NCI-H2196 (cell line): ENCODE results near the gene RFFL.
A peak's percentile ranks its signal among the peaks of the same experiment; 100 is the strongest.
"Not testable (repeated sequence)": the region's sequence is repeated elsewhere in the genome, so short reads cannot be mapped to it uniquely, and the experiment has no call there.

ENCODE experiments used
- DNase-seq: peaks from one replicate; lab custom pipeline; 2025; ENCODE audit not compliant: unreplicated experiment; lab: John Stamatoyannopoulos, UW

Gene RFFL, protein sequence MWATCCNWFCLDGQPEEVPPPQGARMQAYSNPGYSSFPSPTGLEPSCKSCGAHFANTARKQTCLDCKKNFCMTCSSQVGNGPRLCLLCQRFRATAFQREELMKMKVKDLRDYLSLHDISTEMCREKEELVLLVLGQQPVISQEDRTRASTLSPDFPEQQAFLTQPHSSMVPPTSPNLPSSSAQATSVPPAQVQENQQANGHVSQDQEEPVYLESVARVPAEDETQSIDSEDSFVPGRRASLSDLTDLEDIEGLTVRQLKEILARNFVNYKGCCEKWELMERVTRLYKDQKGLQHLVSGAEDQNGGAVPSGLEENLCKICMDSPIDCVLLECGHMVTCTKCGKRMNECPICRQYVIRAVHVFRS

DNA sequence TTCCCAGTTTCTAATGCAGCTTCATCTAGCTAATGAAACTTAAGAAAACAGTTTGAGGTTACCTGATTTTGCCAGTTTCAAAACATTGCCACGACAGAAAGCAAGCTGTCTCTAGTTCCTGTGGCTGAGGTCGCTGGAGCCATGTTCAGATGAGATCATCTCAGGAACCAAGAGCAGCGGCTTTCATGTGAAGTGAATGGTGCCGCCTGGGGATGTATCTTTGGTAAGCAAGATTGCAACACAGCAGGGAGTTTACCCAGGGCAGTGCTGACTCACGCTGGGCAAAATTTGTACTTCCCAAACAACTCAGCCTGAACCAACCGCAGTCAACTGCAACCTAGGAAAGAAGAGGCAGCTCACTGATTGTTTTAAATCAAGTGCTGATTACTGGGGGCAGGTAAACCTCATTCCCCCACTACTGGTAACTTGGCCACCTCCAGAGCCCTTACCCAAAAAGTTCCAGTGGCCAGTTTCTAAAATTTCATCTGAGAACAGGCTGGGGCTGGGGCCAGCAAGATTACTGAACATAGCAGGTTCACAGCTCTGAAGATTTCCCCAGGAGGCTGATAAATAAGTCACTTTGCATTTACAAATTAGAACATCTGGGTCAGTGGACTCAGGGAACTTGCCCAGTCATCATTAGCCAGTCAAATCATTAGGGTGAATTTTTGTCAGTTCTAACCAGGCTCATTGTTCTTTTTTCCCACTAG, at the start of gene RFFL:
TSS of gene RFFL (minus strand) at position 194 of the 710 bp plus-strand sequence. CDS start 37,154 bp downstream, outside the sequence.
- peak; percentile 70 for DNase-seq

DNA sequence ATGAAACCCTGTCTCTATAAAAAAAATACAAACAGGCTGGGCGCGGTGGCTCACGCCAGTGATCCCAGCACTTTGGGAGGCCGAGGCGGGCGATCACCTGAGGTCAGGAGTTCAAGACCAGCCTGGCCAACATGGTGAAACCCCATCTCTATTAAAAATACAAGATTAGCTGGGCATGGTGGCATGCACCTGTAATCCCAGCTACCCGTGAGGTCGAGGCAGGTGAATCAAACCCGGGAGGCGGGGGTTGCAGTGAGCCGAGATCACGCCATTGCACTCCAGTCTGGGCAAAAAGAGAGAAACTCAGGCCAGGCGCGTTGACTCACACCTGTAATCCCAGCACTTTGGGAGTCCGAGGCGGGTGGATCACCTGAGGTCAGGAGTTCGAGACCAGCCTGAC, 47.3 kb upstream of the RFFL start:
- not testable (repeated sequence) for DNase-seq

DNA sequence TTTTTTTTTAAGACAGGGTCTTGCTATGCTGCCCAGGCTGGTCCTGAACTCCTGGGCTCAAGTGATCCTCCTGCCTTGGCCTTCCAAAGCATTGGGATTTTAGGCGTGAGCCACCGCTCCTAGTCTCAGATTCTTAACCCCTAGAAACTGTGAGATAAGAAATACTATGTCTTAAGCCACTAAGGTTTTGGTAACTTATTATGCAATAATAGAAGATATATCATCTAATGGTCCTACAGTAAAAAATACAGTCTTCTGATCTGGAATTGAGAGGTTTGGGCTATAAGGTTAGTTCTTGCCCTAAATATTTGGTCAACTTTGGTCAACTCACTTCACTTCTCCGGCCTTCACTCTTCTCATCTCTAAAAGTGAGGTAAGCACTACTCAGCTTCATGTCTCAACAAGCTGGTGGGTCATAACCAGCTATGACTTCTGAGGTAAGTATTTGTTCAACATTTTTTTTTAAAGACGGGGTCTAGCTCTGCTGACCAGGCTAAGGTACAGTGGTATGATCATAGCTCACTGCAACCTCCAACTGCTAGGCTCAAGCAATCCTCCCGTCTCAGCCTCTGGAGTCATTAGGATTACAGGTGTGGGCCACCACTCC, 41.4 kb upstream of the RFFL start:
- no peak for DNase-seq

DNA sequence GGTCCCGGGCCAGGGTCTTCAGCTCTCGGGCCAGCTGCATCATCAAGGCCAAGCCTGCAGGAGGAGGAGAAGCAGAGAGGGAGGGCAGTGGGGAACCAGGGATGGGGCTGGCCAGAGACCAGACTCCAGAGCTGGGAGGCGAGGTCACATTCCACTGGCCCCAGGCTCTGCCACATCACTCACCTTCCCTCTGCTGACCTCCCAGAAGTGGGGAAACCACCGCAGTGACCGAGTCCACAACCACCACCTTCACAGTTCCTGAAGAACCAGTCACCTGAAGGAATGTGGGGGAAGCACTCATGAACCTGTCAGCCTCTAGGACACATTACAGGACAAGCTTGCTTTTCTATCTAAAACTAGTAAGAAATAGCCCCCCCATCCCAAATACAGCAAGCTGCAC, 39.8 kb upstream of the RFFL start:
- DNase-seq, result no peak

DNA sequence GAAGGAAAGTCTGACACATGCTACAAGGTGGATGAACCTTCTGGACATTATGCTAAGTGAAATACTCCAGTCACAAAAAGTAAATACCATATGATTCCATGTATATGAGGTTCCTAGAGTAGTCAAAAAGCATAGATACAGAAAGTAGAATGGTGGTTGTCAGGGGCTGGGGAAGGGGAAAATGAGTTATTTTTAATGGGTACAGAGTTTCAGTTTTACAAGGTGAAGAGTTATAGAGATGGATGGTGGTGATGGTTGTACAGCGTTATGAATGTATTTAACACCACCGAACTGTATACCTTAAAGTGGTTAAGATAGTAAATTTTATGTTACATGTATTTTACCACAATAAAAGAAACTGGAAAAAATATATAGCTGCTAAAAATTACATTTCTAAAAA, 38.2 kb upstream of the RFFL start:
- no peak for DNase-seq

DNA sequence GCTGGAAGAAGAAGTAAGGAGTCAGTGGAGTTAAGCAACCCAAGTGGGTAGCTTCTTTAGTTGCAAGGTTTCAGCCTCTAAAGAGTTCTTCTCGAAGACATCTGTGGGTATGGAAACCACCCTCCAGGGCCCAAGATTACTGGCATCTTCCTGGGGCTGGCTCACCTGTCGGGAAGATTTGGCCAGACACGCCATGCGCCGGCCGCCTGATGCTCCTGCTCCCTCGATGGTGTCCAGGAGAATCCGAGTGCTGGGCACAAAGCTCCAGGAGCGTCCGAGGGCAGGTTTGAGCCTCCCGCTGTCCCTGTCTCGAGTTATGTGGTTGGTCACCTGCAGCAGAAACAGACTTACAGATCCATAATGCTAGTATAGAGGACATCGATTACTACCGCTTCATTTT, 37.5 kb upstream of the RFFL start:
- no peak for DNase-seq

DNA sequence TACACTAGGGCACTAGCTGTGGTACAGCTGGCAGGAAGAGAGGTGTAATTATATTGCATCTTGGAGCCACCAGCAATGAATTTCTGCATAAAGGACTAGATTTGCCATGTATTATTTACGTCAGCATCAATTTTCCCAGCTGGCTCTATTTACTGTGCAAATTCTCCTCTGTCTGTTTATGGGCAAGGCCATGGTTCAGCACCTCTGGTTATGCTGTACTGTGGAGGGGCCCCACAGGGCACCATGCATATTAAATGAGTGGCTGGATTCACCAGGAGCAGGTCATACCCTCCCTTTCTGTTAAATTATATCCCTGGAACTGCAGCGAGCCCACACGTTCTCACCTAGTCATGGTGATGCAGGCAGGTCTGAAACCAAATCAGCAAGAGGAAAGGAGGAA, 36.4 kb upstream of the RFFL start:
- DNase-seq, result no peak

DNA sequence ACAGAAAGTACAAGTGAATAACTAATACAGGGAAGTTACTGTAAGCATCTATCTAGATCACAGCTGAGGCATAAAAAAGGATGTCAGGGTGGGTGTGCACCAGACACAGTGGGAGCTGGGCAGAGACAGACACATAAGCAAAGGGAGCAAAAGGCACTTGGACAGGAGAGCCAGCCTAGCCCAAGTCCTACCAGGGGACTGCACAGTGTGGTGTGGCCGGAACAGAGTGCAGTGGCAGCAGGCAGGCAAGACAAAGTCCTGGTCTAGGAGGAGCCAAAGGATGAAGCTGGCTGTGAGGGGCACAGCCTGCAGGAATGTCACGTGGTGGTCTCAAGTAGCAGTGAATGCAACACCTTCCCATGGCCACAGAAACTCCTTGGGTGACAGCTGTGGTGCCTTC, 34.3 kb upstream of the RFFL start:
- DNase-seq, result no peak

DNA sequence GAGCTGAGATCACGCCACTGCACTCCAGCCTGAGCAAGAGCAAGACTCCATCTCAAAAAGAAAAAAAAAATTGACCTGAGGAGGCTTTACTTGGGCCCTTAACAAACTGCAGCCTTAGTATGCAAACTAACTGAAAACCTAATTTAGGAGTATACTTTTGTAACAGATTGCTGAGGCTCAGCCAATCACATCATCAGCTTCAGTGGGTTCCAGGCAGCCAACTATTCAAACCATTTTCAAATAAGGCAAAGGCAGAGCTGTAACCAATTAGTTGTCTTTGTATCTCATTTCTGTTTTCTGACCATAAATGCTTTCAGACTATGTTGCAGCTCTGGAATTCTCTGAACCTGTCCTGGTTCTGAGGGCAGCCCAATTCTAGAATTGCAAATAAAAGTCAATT, 32.2 kb upstream of the RFFL start:
- DNase-seq, result no peak

DNA sequence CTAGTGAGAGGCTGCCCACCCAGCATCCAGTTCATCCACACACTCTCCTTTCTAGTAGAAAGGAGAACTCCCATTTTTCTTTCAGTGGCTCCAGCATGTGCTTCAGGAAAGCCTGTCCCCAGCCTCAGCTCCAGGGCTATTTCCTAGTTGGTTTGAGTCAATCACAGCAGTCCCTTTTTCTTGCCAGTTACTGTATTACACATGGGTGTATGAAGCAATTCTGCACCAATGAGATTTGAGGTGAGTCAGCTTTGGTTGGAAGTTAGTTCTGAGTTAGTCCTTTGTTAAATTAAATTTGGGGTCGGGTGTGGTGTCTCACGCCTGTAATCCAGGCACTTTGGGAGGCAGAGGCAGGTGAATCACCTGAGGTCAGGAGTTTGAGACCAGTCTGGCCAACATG, 31.4 kb upstream of the RFFL start:
- DNase-seq, result no peak

DNA sequence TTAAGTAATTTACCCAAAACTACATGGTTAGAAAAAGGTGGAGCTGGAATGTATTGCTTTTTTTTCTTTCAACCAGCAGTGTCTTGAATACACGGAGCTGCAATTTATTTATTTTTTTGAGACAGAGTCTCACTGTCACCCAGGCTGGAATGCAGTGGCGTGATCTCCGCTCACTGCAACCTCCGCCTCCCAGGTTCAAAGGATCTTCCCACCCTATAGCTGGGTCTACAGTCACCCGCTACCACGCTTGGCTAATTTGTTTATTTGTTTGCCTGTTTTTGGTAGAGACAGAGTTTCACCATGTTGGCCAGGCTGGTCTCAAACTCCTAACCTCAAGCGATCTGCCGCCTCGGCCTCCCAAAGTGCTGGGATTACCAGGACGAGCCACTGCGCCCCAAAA, 27.2 kb upstream of the RFFL start:
- DNase-seq, result not testable (repeated sequence)

DNA sequence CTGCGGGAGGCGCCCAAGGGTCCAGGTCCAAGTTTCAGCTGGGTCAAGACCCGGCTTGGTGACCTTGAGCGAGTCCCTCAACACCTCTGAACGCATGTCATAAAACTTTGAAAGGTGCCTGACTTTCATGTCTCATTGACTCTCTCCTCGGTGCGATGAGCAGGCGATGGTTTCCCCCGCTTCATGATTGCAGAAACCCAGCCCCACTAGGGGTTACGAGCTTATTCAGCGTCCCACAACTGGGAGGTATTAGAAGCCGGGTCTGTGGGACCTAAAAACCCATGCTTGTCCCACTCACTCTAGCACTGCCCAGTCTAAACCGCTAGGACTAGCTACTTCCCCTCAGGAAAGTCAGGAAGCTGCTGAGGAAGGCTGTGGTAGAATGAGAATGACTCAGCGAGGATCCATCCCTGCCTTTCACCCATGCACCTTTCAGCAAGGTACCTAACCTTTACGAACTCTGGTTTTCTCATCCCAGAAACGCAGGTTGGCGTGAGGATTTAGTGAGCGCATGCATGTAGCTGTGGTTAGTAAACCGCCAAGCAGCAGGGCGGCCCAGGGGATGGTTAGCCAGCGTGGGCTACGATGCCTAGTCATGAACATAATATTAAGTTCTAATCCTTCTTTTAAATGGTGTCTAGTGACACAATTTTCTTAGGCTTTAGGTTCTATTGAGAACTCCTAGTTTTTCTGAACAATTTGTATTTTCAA, 26.2 kb upstream of the RFFL start:
- no peak for DNase-seq

DNA sequence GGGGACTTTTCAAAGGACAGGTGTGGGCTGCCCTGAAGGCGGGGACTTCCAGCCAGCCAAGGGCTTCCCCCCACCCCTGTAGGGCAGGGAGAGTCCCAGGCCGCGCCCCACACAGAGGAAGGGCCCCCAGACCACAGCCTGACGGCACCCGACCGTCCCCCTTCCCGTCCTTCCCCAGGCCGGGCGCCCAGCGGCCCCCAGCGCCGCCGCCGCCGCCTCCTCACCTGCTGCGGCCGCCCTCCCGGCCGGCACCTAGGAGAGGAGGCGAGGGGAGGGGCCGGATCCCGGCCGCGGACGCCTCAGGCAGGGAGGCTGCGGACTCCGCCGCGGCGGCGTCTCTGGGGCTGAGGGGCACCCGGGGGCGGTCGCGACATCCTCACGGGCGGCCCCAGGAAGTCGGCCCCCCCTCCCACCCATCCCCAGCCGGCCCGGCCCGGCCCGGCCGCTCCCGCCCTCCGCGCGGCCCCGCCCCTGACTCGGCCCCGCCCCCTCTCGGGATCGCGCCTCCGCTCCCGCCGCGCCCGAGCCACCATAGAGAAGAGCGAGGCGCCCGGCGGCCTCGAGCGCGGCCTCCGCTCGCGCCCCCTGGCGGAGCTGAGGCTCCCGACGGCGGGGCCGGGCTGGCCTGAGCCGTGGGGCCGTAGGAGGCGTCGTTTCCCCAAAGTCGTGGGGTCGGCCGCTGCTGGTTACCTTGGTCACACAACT, 25.5 kb upstream of the RFFL start:
- peak; percentile 66 for DNase-seq

DNA sequence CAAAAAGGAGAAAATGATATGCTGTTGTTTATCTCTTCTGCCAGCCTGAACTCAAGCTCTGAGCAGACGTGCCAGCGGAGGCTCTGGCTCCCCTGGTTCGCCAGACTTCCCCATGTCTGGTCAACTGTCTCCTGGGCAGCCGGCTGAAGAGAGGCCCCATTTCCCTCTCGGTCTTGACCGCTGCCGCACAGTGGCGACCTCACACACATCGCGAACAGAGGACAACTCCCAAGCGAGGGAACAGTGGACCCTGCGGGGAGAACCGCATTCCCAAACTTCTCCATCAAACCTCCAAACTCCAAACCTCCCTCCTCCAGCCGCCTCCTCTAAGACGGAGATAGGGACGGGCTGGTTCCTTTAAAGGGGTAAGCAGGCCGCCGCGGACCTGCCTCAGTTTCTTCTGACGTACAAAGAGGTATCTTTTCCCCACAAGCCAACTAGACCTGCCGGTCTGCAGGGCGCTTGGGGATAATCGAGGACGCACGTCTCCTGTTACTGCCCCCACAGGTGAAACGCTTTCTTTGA, 24.9 kb upstream of the RFFL start:
- no peak for DNase-seq

DNA sequence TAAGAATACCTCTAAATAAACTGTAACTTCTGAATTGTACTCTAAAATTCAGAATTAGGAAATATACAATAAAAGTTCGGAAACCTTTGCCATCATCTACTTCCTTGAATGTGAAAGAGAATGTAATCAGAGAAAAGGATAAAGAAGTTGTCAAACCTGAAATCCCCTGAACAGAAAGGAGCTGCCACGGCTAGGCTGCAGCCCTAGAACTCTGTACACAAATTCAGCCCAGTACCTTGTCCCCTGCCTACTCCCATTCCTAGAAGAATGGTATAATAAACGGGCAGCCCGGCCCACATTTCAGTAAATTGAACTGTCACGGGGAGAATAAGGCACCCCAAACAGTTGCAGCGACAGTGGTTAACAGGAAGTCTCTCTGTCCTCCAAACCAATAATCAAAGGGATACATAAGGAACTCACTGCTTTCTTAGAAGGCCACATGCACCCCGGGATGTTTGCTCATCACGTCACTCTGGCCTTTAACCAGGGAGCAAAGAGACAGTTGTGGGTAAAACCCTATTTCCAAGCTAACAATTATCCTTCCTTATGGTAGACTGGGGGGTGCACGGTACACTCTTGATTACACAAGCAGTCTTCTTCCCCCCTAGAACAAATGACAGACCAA, 24.3 kb upstream of the RFFL start:
- DNase-seq, result no peak

DNA sequence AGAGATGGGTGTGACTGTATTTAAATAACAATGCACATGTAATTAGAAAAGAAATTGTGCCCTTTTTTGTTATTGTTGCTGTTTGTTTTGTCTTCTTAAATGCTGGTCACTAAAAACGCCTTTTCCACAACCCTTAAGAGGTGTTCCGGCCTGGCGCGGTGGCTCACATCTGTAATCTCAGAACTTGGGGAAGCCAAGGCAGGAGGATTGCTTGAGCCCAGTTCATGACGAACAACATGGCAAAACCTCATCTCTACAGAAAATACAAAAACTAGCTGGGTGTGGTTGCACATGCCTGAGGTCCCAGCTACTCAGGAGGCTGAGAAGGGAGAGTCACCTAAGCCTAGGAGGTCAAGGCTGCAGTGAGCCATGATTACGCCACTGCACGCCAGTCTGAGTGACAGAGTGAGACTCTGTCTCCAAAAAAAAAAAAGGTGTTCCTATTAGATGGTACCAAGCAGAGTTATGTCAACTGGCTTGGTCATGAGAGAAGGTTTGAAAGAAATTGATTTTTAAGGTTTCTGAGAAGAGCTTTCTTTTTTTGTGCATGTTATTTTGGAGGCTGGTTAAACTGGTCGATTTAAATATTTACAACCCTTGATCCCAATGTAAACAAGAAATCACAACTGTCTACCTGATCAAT, 23.5 kb upstream of the RFFL start:
- DNase-seq, result no peak

DNA sequence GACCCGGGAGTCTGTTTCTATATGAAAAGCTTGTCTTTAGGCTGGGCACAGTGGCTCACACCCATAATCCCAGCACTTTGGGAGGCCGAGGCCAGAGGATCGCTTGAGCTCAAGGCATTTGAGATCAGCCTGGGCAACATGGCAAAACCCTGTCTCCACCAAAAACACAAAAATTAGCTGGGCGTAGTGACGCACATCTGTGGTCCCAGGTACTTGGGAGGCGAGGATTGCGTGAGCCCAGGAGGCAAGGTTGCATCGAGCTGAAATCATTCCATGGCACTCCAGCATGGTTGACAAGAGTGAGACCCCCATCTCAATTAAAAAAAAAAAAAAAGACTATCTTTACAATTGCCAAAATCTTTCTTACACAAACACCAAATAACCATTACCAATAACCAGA, 22.7 kb upstream of the RFFL start:
- no peak for DNase-seq

DNA sequence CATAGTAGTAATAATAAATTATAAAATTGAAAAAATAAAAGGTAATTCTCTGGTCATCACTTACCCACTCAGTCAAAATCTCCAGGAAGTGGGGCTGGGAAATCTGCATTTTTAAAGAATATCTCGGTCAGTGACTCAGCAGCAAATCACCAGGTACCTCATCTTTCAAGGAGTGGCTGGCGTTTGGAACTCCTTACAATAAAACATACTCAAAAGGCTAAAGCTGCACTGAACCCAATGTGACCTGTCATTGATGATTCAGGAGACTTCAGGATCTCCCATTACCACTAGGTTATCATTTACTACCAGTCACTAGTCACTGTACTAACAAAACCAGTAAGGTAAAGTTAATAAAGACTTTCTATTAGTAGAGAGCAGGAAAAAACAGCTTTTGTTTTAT, 21.5 kb upstream of the RFFL start:
- no peak for DNase-seq

DNA sequence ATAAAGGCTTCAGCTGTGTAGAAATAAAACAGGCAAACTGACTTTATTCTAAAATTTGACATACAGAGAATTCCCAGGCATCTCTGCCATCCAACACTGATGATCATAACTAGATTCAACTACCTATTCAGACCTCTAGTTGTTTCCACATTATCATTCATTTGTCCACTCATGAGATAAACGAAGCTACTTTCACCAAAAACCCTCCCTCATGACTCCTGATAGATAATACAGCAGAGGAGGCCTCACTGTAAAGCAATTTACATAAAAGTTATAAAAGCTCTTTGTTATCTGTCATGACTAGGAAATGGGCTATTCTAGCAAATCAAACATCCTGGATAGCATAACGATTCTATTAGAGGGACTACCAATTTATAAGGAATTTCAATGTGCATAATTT, 19.6 kb upstream of the RFFL start:
- DNase-seq, result no peak
